H1 (cell line): ENCODE results near the gene CAPN3. TPM values are rescaled to one million over a fixed set of nuclear protein-coding genes. Genes with fewer than 3 reads are reported as not detected.
"Not testable (repeated sequence)": the region's sequence is repeated elsewhere in the genome, so short reads cannot be mapped to it uniquely, and the experiment has no call there.

Source experiments
- CTCF ChIA-PET: fragments of 300-600 bp; sonication (Branson Sonifier 250); formaldehyde crosslinking; loops from one replicate; lab custom pipeline; 2021; ENCODE audit not compliant: partially characterized antibody; lab: Charles Lee
- POLR2A ChIA-PET: fragments of 300-600 bp; sonication (Branson Sonifier 250); formaldehyde crosslinking; loops from one replicate; lab custom pipeline; 2021; ENCODE audit warnings: inconsistent platforms; ENCODE audit not compliant: partially characterized antibody; lab: Charles Lee
- DNase-seq, 2 experiments: peaks; one replicate each; pipeline versions ENCODE4 v3.0.0 to v3.0.0-alpha.2; 2010 to 2022; ENCODE audit warnings: low spot score in 2 of 2, low read depth in 1 of 2, mixed read lengths in 1 of 2
- FAIRE-seq: peaks from 2 replicates; lab custom pipeline; 2011; peaks lifted over from hg19 to GRCh38; lab: Jason Lieb, UNC
- H2AFZ ChIP-seq: 2 replicates; pipeline ENCODE4 v1.8.1; 2012; ENCODE audit warnings: low read length, inconsistent platforms
- H2AK5ac ChIP-seq: 2 replicates; pipeline ENCODE4 v1.6.1; 2013; ENCODE audit warnings: low read depth, low read length
- H2BK120ac ChIP-seq: replicated peaks from 2 replicates; pipeline ENCODE3; 2013; ENCODE audit warnings: low read depth, low read length, inconsistent platforms
- H2BK12ac ChIP-seq: 2 replicates; pipeline ENCODE4 v1.6.1; 2013; ENCODE audit warnings: low read depth, low read length
- H2BK15ac ChIP-seq: 2 replicates; pipeline ENCODE4 v1.6.1; 2013; ENCODE audit warnings: low read length
- H2BK20ac ChIP-seq: 2 replicates; pipeline ENCODE4 v1.6.1; 2013; ENCODE audit warnings: low read length
- H2BK5ac ChIP-seq: 2 replicates; pipeline ENCODE4 v1.6.1; 2013; ENCODE audit warnings: low read depth, low read length
- H3K14ac ChIP-seq: 2 replicates; pipeline ENCODE4 v1.6.1; 2013; ENCODE audit warnings: inconsistent platforms; ENCODE audit not compliant: insufficient read length
- H3K18ac ChIP-seq: 2 replicates; pipeline ENCODE4 v1.6.1; 2013; ENCODE audit warnings: low read length; ENCODE audit errors: extremely low read depth
- H3K23ac ChIP-seq: 2 replicates; pipeline ENCODE4 v1.6.1; 2013; ENCODE audit warnings: inconsistent platforms; ENCODE audit not compliant: insufficient read length
- H3K23me2 ChIP-seq: 2 replicates; pipeline ENCODE4 v1.6.1; 2013; ENCODE audit warnings: low read depth, low read length
- H3K27ac ChIP-seq: 2 replicates; pipeline ENCODE4 v1.6.1; 2011; ENCODE audit warnings: low read depth, low read length, inconsistent platforms
- H3K27me3 ChIP-seq, 4 experiments: replicated peaks in 1 of 4; 1 replicate in 1 of 4; 2 replicates in 3 of 4; pipeline versions ENCODE4 v1.6.1 to v1.8.1; 2011 to 2013; ENCODE audit warnings: low read length in 3 of 4, mild to moderate bottlenecking in 3 of 4, inconsistent platforms in 2 of 4, mixed read lengths in 2 of 4, moderate library complexity in 1 of 4; ENCODE audit not compliant: control insufficient read depth in 3 of 4, insufficient read depth in 3 of 4; ENCODE audit errors: extremely low read depth in 1 of 4
- H3K36me3 ChIP-seq, 4 experiments: 2 replicates each; pipeline versions ENCODE4 v1.6.1 to v1.8.1; 2011 to 2013; ENCODE audit warnings: mild to moderate bottlenecking in 4 of 4, low read length in 3 of 4, moderate library complexity in 2 of 4, control low read depth in 1 of 4, inconsistent platforms in 1 of 4; ENCODE audit not compliant: insufficient read depth in 4 of 4, control insufficient read depth in 2 of 4
- H3K4ac ChIP-seq: replicated peaks from 2 replicates; pipeline ENCODE3; 2013; ENCODE audit warnings: low read length, low read depth, mixed read lengths, inconsistent platforms; ENCODE audit not compliant: insufficient read length
- H3K4me1 ChIP-seq, 4 experiments: replicated peaks in 1 of 4; 1 replicate in 1 of 4; 2 replicates in 3 of 4; pipeline versions ENCODE4 v1.6.1 to v1.8.1; 2011 to 2013; ENCODE audit warnings: low read length in 3 of 4, inconsistent platforms in 2 of 4, mixed read lengths in 1 of 4; ENCODE audit not compliant: insufficient read depth in 4 of 4, control insufficient read depth in 3 of 4
- H3K4me2 ChIP-seq, 2 experiments: 2 replicates each; pipeline versions ENCODE4 v1.6.1 to v1.8.1; 2011 to 2013; ENCODE audit warnings: low read depth in 2 of 2, low read length in 2 of 2, control low read depth in 1 of 2, inconsistent platforms in 1 of 2, mild to moderate bottlenecking in 1 of 2; ENCODE audit not compliant: insufficient read depth in 1 of 2
- H3K4me3 ChIP-seq, 4 experiments: fragments of 200-600, 300-600 bp in 1 of 4; sonication (generic), shearing (Covaris generic), sonication (Bioruptor Twin) in 1 of 4; 2 replicates each; pipeline versions ENCODE4 v1.5.1 to v1.8.1; 2011 to 2016; ENCODE audit warnings: low read length in 4 of 4, low read depth in 3 of 4, control low read depth in 2 of 4, inconsistent platforms in 2 of 4, mild to moderate bottlenecking in 2 of 4, mixed read lengths in 1 of 4, moderate library complexity in 1 of 4; ENCODE audit not compliant: insufficient read depth in 2 of 4; ENCODE audit errors: extremely low read depth in 1 of 4
- H3K56ac ChIP-seq: replicated peaks from 2 replicates; pipeline ENCODE3; 2013; ENCODE audit warnings: low read depth, mild to moderate bottlenecking, mixed read lengths, low read length, inconsistent platforms; ENCODE audit not compliant: insufficient read length
- H3K79me1 ChIP-seq: 2 replicates; pipeline ENCODE4 v1.6.1; 2013; ENCODE audit warnings: low read depth, low read length, control low read depth
- H3K79me2 ChIP-seq, 2 experiments: 2 replicates each; pipeline versions ENCODE4 v1.6.1 to v1.8.1; 2012 to 2013; ENCODE audit warnings: low read length in 2 of 2, mild to moderate bottlenecking in 2 of 2, inconsistent platforms in 1 of 2; ENCODE audit not compliant: insufficient read depth in 2 of 2, control insufficient read depth in 1 of 2
- H3K9ac ChIP-seq, 4 experiments: replicated peaks in 1 of 4; 1 replicate in 1 of 4; 2 replicates in 3 of 4; pipeline versions ENCODE4 v1.6.1 to v1.8.1; 2011 to 2013; ENCODE audit warnings: low read depth in 3 of 4, low read length in 3 of 4, control low read depth in 2 of 4, mild to moderate bottlenecking in 2 of 4, moderate library complexity in 2 of 4, inconsistent platforms in 1 of 4; ENCODE audit errors: extremely low read depth in 1 of 4
- H3K9me3 ChIP-seq, 2 experiments: 2 replicates each; pipeline versions ENCODE4 v1.6.1 to v1.8.1; 2012 to 2013; ENCODE audit warnings: mild to moderate bottlenecking in 2 of 2, moderate library complexity in 2 of 2, control low read depth in 1 of 2, inconsistent platforms in 1 of 2, low read depth in 1 of 2, low read length in 1 of 2, mixed read lengths in 1 of 2; ENCODE audit not compliant: insufficient read depth in 2 of 2
- H4K20me1 ChIP-seq, 2 experiments: replicated peaks in 1 of 2; 2 replicates each; pipeline versions ENCODE3 to v1.8.1; 2011 to 2013; ENCODE audit warnings: inconsistent platforms in 2 of 2, low read length in 2 of 2, mild to moderate bottlenecking in 1 of 2; ENCODE audit not compliant: insufficient read depth in 2 of 2, control insufficient read depth in 1 of 2
- H4K5ac ChIP-seq: 2 replicates; pipeline ENCODE4 v1.6.1; 2013; ENCODE audit warnings: low read length, low read depth, mixed read lengths, inconsistent platforms; ENCODE audit not compliant: insufficient read length
- H4K8ac ChIP-seq: 2 replicates; pipeline ENCODE4 v1.8.0; 2013; ENCODE audit warnings: mild to moderate bottlenecking, moderate library complexity, low read length, inconsistent platforms; ENCODE audit not compliant: insufficient read depth; ENCODE audit errors: extremely low read depth
- H4K91ac ChIP-seq: replicated peaks from 2 replicates; pipeline ENCODE3; 2013; ENCODE audit warnings: low read length, mixed read lengths, inconsistent platforms; ENCODE audit not compliant: insufficient read length
- WGBS, 2 experiments: shearing (Covaris generic) in 1 of 2; methylation state at CpG; one replicate each; pipeline versions ENCODE4 v1.1.6 to v1.1.7; 2013 to 2015; ENCODE audit warnings: low lambda C conversion rate in 2 of 2, mixed read lengths in 2 of 2, inconsistent platforms in 1 of 2, low coverage in 1 of 2, missing lambda C conversion rate in 1 of 2; ENCODE audit not compliant: insufficient replicate concordance in 2 of 2, insufficient coverage in 1 of 2, insufficient read length in 1 of 2; ENCODE audit errors: extremely low coverage in 1 of 2, missing lambda C conversion rate in 1 of 2; 5-methylcytosine and 5-hydroxymethylcytosine counted together
- polyA plus RNA-seq, 7 experiments: library from polyadenylated mRNA; depleted of rRNA in 3 of 7; stranded (reverse) in 5 of 7; unstranded in 2 of 7; fragments of >200 nt in 5 of 7; fragments of 200-250 nt in 2 of 7; gene quantifications; 1 replicate in 5 of 7; 2 replicates in 1 of 7; 4 replicates in 1 of 7; pipeline versions ENCODE4 v1.2.1 to v1.2.3, GENCODE V29; 2011 to 2013; ENCODE audit warnings: missing spikeins in 2 of 7, mixed read lengths in 2 of 7
- total RNA-seq: library from RNA; stranded (reverse); fragmentation: NEBNext Ultra II Directional; extraction: Animal tissue kit (Norgen Biotek cat#: 25700); gene quantifications from 2 replicates; pipeline ENCODE4 v1.2.1, GENCODE V29; 2021

The CAPN3 gene
- total and polyA plus RNA-seq, 2 of the 8 experiments (the other 6 are each of a cell fraction or from before 2014, with no cell fraction given), result 0.80 to 2.1 TPM

DNA sequence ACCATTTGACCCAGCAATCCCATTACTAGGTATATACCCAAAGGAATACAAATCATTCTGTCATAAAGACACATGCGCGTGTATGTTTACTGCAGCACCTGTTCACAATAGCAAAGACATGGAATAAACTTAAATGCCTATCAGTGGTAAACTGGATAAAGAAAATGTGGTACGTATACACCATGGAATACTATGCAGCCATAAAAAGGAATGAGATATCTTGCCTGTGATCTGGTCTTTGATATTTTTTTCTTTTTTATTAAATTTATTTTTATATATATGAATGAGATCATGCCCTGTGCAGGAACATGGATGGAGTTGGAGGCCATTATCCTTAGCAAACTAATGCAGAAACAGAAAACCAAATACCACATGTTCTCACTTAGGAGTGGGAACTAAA, 22.2 kb upstream of the CAPN3 start:
- H2BK120ac ChIP-seq, FAIRE-seq: not testable (repeated sequence)

More for the DNA sequence above, 22.2 kb upstream of the CAPN3 start:
- H3K4ac ChIP-seq, H3K9me3 ChIP-seq, H3K23me2 ChIP-seq, H2BK20ac ChIP-seq, H2AFZ ChIP-seq, H3K27me3 ChIP-seq, H3K4me3 ChIP-seq, H2BK5ac ChIP-seq, H3K23ac ChIP-seq, H4K20me1 ChIP-seq, H3K4me2 ChIP-seq, H3K36me3 ChIP-seq, H3K4me1 ChIP-seq, H3K27ac ChIP-seq, H4K8ac ChIP-seq, DNase-seq, H4K5ac ChIP-seq, H3K56ac ChIP-seq, H2BK15ac ChIP-seq, H4K91ac ChIP-seq, H2BK12ac ChIP-seq, H3K14ac ChIP-seq, H2AK5ac ChIP-seq, H3K79me2 ChIP-seq, POLR2A ChIA-PET, H3K79me1 ChIP-seq, H3K18ac ChIP-seq, H3K9ac ChIP-seq: not testable (repeated sequence)
- 91% methylated on average over 3 of the region's 3 CpGs; no CpG with 5 or more reads in 1 of the 2 experiments for WGBS, 2 experiments
- CTCF ChIA-PET, result interaction anchor here (0.8 kb wide), 1 partner anchor 14 kb away, joined by 4 read pairs; no protein-coding TSS in a partner anchor
